Uterus (tissue), 2 donors: ENCODE results near the gene TMEM51.

Experiments used
- CTCF ChIP-seq, 4 experiments: fragments of 200-600 bp in 2 of 4; fragments of 450-650 bp in 2 of 4; sonication (generic) in 2 of 4; IDR thresholded peaks; one replicate each; pipeline ENCODE4 v1.5.1; 2016 to 2019; ENCODE audit warnings: antibody characterized with exemption in 4 of 4, mild to moderate bottlenecking in 2 of 4, moderate library complexity in 1 of 4
- POLR2A ChIP-seq, 2 donors: fragments of 450-650 bp; IDR thresholded peaks; one replicate each; pipeline ENCODE4 v1.6.1; 2016; ENCODE audit warnings: antibody characterized with exemption in 2 of 2, mild to moderate bottlenecking in 1 of 2, moderate library complexity in 1 of 2

GRCh38 chr1:15259622-15260007 is 106.1 kb downstream of the TMEM51 start:
- TF ChIP-seq CTCF (IDR thresholded peaks at IDR 0.05): no peak
- TF ChIP-seq POLR2A (IDR thresholded peaks at IDR 0.05): no peak
